IMR-90 (cell line): ENCODE data around the gene SIK2.

Experiments used
- BHLHE40 ChIP-seq: fragments of 150-350 bp; IDR thresholded peaks from 2 replicates; pipeline ENCODE4 v1.6.1; 2016; ENCODE audit warnings: mild to moderate bottlenecking, low read depth, low read length
- CHD1 ChIP-seq: IDR thresholded peaks from 2 replicates; pipeline ENCODE4 v1.6.1; 2012; ENCODE audit warnings: low read depth, low read length, improper control_type of control experiment
- CTCF ChIP-seq: conservative IDR thresholded peaks from 2 replicates; pipeline ENCODE4 v1.5.1; 2012; ENCODE audit warnings: mild to moderate bottlenecking, low read depth, low read length, improper control_type of control experiment
- FOS ChIP-seq: fragments of 150-350 bp; IDR thresholded peaks from 2 replicates; pipeline ENCODE4 v1.6.1; 2016; ENCODE audit warnings: low read depth, low read length
- POLR2A ChIP-seq: IDR thresholded peaks from 2 replicates; pipeline ENCODE4 v1.6.1; 2012; ENCODE audit warnings: mild to moderate bottlenecking, low read depth, low read length
- RAD21 ChIP-seq: IDR thresholded peaks from 2 replicates; pipeline ENCODE4 v1.6.1; 2012; ENCODE audit warnings: low read length, improper control_type of control experiment
- RCOR1 ChIP-seq: IDR thresholded peaks from 2 replicates; pipeline ENCODE4 v1.6.1; 2012; ENCODE audit warnings: mild to moderate bottlenecking, low read length, improper control_type of control experiment; ENCODE audit not compliant: insufficient replicate concordance
- USF2 ChIP-seq: fragments of 150-350 bp; IDR thresholded peaks from 2 replicates; pipeline ENCODE4 v1.6.1; 2017; ENCODE audit warnings: mild to moderate bottlenecking, antibody characterized with exemption, low read length, low read depth

- TF ChIP-seq CTCF: no peak
- TF ChIP-seq CHD1: no peak
- TF ChIP-seq USF2: no peak
- no peak for TF ChIP-seq POLR2A
- no peak for TF ChIP-seq BHLHE40
- no peak for TF ChIP-seq RCOR1
- TF ChIP-seq RAD21: no peak
- no peak for TF ChIP-seq FOS
These were observed 163.2 kb downstream of the SIK2 start for GRCh38 chr11:111765320-111765983.
